GM15510 (cell line): ENCODE measurements around the gene KIAA0232.

Source experiments
- POLR2A ChIP-seq: IDR thresholded peaks from 3 replicates; pipeline ENCODE4 v1.6.1; 2011; ENCODE audit warnings: borderline replicate concordance; ENCODE audit not compliant: insufficient read length; ENCODE audit errors: extremely low read depth

The KIAA0232 gene

DNA sequence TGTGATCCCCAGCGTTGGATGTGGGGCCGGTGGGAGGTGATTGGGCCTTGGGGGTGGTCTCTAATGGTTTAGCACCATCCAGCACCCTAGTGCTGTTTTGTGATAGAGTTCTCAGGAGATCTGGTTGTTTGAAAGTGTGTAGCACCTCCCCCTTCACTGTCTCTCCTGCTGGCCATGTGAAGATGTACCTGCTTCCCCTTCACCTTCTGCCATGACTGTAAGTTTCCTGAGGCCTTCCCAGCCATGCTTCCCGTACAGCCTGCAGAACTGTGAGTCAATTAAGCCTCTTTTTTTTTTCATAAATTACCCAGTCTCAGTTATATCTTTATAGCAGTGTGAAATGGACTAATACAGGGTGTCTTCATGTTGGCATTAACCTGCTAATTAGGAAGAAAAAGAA is 107.8 kb downstream of the KIAA0232 start:
- TF ChIP-seq POLR2A, result no peak

DNA sequence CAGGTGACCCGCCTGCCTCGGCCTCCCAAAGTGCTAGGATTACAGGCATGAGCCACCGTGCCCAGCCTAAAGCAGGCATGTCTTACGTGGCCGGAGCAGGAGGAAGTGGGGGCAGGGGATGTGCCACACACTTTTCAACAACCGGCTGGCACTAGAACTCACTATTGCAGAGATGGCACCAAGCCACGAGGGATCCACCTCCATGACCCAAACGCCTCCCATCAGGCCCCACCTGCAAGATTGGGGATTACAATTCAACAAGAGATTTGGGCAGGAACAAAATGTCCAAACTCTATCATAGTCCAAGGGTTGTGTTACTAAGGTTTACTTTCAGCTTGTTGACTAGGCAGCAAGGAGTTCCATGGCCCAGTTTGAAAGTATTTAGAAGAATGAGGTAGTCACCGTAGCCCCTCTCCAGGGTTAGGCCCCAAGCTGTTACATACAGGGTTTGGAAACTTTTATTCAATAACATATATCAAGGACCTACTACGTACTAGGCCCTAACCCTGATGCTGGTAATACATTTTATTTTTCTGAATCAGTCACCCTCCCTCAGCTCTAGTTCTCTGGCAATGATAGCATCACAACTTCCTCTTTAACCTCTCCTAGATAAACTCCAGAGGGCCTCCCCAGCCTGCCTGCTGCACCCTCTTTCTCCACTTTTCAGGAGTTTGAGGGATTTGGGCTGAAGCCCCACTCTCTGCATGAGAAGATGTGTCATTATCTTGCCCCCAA is 109.1 kb downstream of the KIAA0232 start:
- no peak for TF ChIP-seq POLR2A

GRCh38 chr4:6892190-6892908 is 109.8 kb downstream of the KIAA0232 start:
- no peak for TF ChIP-seq POLR2A

- no peak for TF ChIP-seq POLR2A
Observed at GRCh38 chr4:6892909-6893202, 110.3 kb downstream of the KIAA0232 start.

- no peak for TF ChIP-seq POLR2A
Observed at GRCh38 chr4:6893449-6894085, 111.0 kb downstream of the KIAA0232 start.

DNA sequence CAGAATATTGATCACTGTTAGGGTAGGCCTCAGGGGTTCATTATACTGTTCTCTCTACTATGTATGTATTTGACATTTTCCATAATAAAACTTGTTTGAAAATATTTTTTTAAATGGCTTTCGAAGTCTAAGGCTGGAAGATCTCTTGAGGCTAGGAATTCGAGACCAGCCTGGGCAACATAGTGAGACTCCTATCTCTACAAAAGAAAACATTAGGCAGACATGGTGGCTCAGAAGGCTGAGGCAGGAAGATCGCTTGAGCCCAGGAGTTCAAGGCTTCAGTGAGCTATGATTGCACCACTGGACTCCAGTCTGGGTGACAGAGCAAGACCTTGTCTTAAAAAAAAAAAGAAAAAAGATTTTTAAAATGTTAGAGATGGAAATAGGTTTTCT is 111.6 kb downstream of the KIAA0232 start:
- no peak for TF ChIP-seq POLR2A

DNA sequence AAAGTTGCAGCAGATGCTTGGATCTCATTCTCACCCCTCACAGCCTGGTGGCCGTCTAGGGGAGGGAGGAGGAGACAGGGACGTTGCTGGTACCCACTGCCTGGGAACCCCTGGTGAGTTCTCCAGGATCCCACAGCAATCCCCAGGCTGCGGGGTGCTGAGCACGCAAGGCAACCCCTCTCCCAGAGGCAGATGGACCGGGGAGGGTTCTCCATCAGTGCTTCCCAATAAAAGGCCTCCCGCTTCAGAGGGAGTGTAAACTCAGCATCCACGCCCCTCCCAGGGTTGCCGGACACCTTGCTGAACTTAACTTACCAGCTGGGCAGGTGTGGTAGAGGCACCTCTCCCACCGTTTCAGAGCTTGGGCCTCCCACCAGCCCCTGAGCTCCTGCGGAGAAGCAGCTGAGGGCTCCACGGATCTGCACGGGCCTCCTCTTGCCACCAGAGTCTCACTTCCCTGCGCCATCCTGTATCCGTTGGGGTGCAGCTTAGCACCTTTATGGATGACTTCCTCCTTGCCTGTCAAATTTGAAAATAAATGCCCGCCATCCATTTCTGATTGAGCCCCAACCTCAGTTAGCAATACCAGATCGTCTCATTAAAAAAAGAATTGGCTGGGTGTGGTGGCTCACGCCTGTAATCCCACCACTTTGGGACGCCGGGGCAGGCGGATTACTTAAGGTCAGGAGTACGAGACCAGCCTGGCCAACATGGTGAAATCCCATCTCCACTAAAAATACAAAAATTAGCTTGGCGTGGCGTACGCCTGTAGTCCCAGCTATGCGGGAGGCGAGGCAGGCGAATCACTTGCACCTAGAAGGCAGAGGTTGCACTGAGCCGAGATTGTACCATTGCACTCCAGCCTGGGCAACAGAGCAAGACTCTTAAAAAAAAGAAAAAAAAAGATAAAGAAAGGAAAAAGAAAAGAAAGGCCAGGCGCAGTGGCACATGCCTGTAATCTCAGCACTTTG is 112.3 kb downstream of the KIAA0232 start:
- TF ChIP-seq POLR2A, result no peak

DNA sequence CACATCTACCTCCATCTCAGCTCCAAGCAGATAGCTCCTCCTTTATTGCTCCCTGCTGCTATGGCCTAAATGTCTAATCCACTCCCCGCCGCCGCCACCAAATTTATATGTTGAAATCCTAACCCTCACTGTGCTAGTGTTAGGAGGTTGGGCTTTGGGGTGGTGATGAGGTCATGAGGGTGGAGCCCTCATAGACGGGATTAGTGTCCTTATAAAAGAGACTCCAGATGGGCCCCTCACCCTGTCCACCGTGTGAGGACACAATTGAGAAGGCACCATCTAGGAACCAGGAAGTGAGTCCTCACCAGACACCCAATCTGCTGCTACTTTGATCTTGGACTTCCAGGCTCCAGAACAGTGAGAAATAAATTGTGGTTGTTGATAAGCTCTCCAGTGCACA is 113.5 kb downstream of the KIAA0232 start:
- TF ChIP-seq POLR2A, result no peak

GRCh38 chr4:6898763-6899162 is 116.2 kb downstream of the KIAA0232 start:
- TF ChIP-seq POLR2A, result no peak

DNA sequence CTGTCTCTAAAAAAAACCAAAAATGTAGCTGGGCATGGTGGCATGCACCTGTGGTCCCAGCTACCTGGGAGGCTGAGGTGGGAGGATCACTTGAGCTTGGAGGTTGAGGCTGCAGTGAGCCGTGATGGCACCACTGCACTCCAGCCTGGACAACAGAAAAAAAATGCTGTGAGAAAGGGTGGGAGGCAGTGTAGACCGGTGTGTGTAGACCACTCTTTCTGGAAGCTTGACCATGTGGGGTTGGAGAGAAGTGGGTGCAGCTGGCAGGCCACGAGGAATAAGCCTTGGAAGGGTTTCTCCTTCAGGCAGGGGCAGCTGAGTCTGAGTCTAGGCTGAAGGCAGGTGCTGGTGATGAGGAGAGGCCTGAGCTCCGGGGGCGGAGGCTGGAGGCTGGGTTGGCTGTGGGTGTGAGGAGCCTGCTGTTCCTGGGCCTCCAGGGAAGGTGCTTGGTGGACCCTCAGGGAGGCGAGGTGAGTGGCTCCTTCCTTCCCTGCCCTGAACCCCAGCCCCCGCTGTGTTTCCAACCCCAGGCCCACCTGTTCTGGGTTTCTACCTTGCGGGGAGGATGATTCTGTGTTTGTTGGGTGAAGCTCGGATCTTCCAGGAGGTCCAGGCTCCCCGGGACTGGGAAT is 117.8 kb downstream of the KIAA0232 start:
- no peak for TF ChIP-seq POLR2A

- no peak for TF ChIP-seq POLR2A
Observed at GRCh38 chr4:6900956-6901355, 118.4 kb downstream of the KIAA0232 start.

DNA sequence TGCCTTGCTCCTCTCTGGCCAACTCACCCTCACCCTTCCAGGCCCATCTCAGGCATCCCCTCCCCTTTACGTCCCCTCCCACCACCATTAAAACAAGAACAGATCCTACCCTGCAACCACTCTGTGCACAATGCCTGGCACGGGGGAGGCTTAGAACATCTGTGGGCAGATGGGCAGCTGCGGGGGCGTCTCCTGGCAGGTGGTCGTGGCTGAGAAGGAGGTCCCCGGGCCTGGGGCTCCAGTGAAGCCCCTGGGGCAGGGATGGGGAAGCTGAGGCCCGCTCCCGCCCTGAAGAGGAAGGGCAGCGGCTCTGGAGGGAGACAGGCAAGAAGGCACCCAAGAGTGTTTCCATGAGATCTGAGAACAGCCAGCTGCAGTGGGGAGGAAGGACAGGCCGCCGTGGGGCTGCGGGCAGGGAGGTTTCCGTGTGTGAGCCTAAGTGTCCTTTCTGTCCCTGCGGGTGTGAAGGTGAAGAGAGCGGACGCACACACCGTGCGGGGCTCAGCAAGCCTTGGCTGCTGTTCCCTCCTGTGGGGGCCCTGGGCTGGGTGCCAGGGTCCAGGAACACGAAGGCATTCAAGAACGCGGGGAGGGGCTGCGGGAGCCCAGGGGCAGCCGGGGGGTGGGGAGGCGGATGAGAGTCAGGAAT is 119.3 kb downstream of the KIAA0232 start:
- no peak for TF ChIP-seq POLR2A

DNA sequence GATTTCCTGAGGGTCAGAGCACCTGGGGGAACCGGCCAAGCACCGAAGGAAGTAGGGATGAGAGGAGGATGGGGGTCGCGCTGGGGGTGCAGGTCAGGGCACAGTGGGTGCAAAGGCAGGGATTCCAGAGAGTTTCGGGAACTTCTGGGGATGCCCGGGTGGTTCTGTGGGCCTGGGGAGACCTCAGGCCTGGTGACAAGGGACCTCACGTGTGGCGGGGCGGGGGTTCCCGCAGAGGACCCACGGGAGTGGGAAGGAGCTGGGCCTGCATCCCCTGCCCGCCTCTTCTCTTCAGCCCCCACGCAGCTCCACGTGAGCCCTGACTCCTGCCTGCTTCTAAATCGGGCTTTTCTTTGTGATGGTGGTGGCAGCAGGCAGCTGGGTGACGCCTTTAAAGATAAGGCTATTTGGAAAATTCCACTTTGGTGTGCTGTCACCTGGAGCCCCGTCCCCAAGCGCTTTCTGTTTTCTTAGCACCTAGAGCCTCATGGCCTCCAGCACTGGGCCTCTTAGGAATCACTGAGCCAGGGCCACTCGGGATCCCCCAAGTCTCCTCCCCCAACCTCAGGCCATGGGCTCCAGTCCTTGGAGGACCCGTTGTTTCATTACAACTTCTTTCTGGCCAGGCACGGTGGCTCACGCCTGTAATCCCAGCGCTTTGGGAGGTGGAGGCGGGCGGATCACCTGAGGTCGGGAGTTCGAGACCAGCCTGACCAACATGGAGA is 120.0 kb downstream of the KIAA0232 start:
- TF ChIP-seq POLR2A, result no peak

- TF ChIP-seq POLR2A, result no peak
Observed at GRCh38 chr4:6905516-6906445, 123.3 kb downstream of the KIAA0232 start.
